Panc1 (cell line): ENCODE measurements around the gene UGT1A8. TPM values are rescaled to one million over a fixed set of nuclear protein-coding genes. Genes with fewer than 3 reads are reported as not detected.

Experiments
- ATAC-seq: fragments of 200-7000 bp; cut with Tn5 transposase; 2 replicates; pipeline ENCODE4 v1.9.1; 2020; ENCODE audit warnings: mild to moderate bottlenecking, moderate library complexity
- BruUV-seq: library from RNA; stranded (reverse); fragments of 400-500 nt; replicated peaks from 2 replicates; lab custom pipeline; 2021; lab: Mats Ljungman, UMichigan
- CTCF ChIA-PET: fragments of 300-600 bp; sonication (Branson Sonifier 250); formaldehyde crosslinking; loops from one replicate; lab custom pipeline; 2022; ENCODE audit warnings: antibody characterized with exemption; lab: Charles Lee
- POLR2A ChIA-PET: fragments of 300-600 bp; sonication (Branson Sonifier 250); formaldehyde crosslinking; loops from one replicate; lab custom pipeline; 2022; ENCODE audit warnings: antibody characterized with exemption; lab: Charles Lee
- DNase-seq: peaks from one replicate; pipeline ENCODE4 v3.0.0-alpha.2; 2010; ENCODE audit warnings: low read depth, low spot score
- H3K27ac ChIP-seq: 2 replicates; pipeline ENCODE4 v1.5.1; 2011; ENCODE audit warnings: mild to moderate bottlenecking, low read length, inconsistent platforms
- H3K27me3 ChIP-seq: fragments of 200-500 bp; sonication (Bioruptor generic); 2 replicates; pipeline ENCODE4 v1.6.0; 2014; ENCODE audit warnings: low read length, inconsistent platforms; ENCODE audit not compliant: control insufficient read depth, insufficient read depth
- H3K36me3 ChIP-seq: fragments of 200-500 bp; sonication (Bioruptor generic); 2 replicates; pipeline ENCODE4 v1.5.1; 2014; ENCODE audit warnings: inconsistent platforms, mild to moderate bottlenecking, low read length, moderate library complexity; ENCODE audit not compliant: control insufficient read depth, insufficient read depth
- H3K4me1 ChIP-seq: 2 replicates; pipeline ENCODE4 v1.5.1; 2011; ENCODE audit warnings: inconsistent platforms, mild to moderate bottlenecking, low read length, moderate library complexity; ENCODE audit not compliant: control insufficient read depth, insufficient read depth
- H3K4me3 ChIP-seq, 2 experiments: 2 replicates each; pipeline ENCODE4 v1.5.1; 2011 to 2012; ENCODE audit warnings: low read depth in 2 of 2, low read length in 2 of 2, mild to moderate bottlenecking in 2 of 2, inconsistent platforms in 1 of 2, moderate library complexity in 1 of 2
- H3K9me3 ChIP-seq: fragments of 200-500 bp; sonication (Bioruptor generic); 2 replicates; pipeline ENCODE4 v1.5.1; 2014; ENCODE audit warnings: low read depth, mild to moderate bottlenecking, inconsistent platforms, low read length, moderate library complexity; ENCODE audit not compliant: control insufficient read depth, insufficient read depth
- POLR2AphosphoS5 ChIP-seq: IDR thresholded peaks from 2 replicates; pipeline ENCODE4 v1.6.1; 2012; ENCODE audit warnings: mild to moderate bottlenecking, low read depth, low read length, moderate library complexity
- SIN3A ChIP-seq: IDR thresholded peaks from 2 replicates; pipeline ENCODE4 v1.6.1; 2012; ENCODE audit warnings: low read depth, mild to moderate bottlenecking, low read length, moderate library complexity, borderline replicate concordance; ENCODE audit not compliant: insufficient read depth
- TCF7L2 ChIP-seq: IDR thresholded peaks from 2 replicates; pipeline ENCODE4 v1.6.1; 2011; ENCODE audit warnings: mild to moderate bottlenecking, low read depth, low read length, inconsistent platforms
- in situ Hi-C: cut with HindIII; loops from 2 replicates; pipeline ENCODE4 v1.10.0; 2016; ENCODE audit warnings: low sequenced_read_pairs, low pct_unique_long_range_greater_than_20kb
- intact Hi-C: fragments of 100-400 bp; cut with micrococcal nuclease; formaldehyde crosslinking; loops from one replicate; pipeline ENCODE4 v1.10.0; 2022; ENCODE audit not compliant: unreplicated experiment
- total RNA-seq: library from RNA; stranded (reverse); gene quantifications from one replicate; pipeline ENCODE4 v1.2.1, GENCODE V29; 2021; ENCODE audit not compliant: unreplicated experiment
- TF ChIP-seq, protein P1 (sequence below): fragments of 450-650 bp; IDR thresholded peaks from 2 replicates; pipeline ENCODE4 v1.5.1; 2017; ENCODE audit warnings: mild to moderate bottlenecking
- TF ChIP-seq, protein P2 (sequence below), 2 experiments: IDR thresholded peaks; 2 replicates each; pipeline ENCODE4 v1.6.1; 2011 to 2012; ENCODE audit warnings: low read depth in 2 of 2, control low read depth in 1 of 2, low read length in 1 of 2, mild to moderate bottlenecking in 1 of 2, moderate library complexity in 1 of 2; ENCODE audit not compliant: insufficient read depth in 1 of 2

Gene UGT1A8
- total RNA-seq, 1 experiment from 2014 or later: 0.15 TPM

DNA sequence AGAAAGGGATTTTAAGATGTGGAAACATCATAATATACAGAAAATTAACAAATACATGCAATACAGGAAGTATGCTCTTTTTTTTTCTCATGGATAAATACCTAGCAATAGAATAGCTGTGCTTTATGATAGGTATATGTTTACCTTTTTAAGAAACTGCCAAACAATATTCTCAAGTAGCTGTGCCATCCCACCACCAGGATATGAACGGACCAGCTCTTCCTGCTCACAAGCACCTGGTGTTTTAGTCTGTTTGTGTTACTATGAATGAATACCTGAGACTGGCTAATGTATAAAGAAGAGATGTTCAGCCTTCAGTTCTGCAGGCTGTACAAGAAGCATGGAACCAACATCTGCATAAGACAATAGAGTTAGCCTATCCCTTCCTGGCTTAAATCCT, 19.9 kb upstream of the UGT1A8 start:
- H3K9me3 ChIP-seq: no peaks in the 10 kb centered on the region
- peaks cover 4% of the 10 kb centered on the region for H3K27me3 ChIP-seq
- TF ChIP-seq, protein P1, sequence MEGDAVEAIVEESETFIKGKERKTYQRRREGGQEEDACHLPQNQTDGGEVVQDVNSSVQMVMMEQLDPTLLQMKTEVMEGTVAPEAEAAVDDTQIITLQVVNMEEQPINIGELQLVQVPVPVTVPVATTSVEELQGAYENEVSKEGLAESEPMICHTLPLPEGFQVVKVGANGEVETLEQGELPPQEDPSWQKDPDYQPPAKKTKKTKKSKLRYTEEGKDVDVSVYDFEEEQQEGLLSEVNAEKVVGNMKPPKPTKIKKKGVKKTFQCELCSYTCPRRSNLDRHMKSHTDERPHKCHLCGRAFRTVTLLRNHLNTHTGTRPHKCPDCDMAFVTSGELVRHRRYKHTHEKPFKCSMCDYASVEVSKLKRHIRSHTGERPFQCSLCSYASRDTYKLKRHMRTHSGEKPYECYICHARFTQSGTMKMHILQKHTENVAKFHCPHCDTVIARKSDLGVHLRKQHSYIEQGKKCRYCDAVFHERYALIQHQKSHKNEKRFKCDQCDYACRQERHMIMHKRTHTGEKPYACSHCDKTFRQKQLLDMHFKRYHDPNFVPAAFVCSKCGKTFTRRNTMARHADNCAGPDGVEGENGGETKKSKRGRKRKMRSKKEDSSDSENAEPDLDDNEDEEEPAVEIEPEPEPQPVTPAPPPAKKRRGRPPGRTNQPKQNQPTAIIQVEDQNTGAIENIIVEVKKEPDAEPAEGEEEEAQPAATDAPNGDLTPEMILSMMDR: no peak
- TF ChIP-seq SIN3A: no peak
- no peak for TF ChIP-seq TCF7L2
- TF ChIP-seq POLR2AphosphoS5: no peak
- TF ChIP-seq, protein P2, sequence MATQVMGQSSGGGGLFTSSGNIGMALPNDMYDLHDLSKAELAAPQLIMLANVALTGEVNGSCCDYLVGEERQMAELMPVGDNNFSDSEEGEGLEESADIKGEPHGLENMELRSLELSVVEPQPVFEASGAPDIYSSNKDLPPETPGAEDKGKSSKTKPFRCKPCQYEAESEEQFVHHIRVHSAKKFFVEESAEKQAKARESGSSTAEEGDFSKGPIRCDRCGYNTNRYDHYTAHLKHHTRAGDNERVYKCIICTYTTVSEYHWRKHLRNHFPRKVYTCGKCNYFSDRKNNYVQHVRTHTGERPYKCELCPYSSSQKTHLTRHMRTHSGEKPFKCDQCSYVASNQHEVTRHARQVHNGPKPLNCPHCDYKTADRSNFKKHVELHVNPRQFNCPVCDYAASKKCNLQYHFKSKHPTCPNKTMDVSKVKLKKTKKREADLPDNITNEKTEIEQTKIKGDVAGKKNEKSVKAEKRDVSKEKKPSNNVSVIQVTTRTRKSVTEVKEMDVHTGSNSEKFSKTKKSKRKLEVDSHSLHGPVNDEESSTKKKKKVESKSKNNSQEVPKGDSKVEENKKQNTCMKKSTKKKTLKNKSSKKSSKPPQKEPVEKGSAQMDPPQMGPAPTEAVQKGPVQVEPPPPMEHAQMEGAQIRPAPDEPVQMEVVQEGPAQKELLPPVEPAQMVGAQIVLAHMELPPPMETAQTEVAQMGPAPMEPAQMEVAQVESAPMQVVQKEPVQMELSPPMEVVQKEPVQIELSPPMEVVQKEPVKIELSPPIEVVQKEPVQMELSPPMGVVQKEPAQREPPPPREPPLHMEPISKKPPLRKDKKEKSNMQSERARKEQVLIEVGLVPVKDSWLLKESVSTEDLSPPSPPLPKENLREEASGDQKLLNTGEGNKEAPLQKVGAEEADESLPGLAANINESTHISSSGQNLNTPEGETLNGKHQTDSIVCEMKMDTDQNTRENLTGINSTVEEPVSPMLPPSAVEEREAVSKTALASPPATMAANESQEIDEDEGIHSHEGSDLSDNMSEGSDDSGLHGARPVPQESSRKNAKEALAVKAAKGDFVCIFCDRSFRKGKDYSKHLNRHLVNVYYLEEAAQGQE (IDR thresholded peaks at IDR 0.05; ENCODE audit: insufficient read depth in 1 of 2, low read depth in 2 of 2, low read length in 1 of 2): no peak
- no peaks in the 10 kb centered on the region for H3K4me1 ChIP-seq
- ChIA-PET POLR2A (no interaction called here), CTCF (no interaction called here)
- ATAC-seq: no peak
- BruUV-seq: no TSS peak
- no peaks in the 10 kb centered on the region for H3K36me3 ChIP-seq
- no peak overlapping the region for H3K27ac ChIP-seq
- no peak overlapping the region for H3K4me3 ChIP-seq
- no peak for DNase-seq
- intact Hi-C loops: no loop called here
- in situ Hi-C loops: no loop called here

DNA sequence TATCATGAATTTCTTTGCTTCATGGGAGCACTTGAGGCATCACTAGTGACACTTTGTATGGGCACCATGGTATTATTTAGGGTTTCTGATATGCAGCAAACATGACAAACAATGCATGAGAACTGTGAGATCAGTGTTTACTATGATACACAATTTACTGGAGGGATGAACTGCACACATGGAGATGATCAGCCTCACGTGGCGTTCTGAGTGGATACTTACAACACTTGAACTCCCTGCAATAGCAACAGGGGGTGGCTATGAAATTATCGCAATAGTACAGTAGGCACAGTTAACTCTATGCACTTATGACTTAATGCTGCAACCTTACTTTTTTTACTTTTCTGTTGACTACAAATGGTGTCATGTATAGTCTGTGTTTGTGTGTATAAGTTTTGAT, 18.5 kb upstream of the UGT1A8 start:
- ATAC-seq (no peak), DNase-seq (no peak)
- POLR2A ChIA-PET: no interaction called here
- TF ChIP-seq, protein P1: no peak
- TF ChIP-seq SIN3A: no peak
- TF ChIP-seq POLR2AphosphoS5: no peak
- no peak for TF ChIP-seq TCF7L2
- TF ChIP-seq, protein P2 (IDR thresholded peaks at IDR 0.05; ENCODE audit: insufficient read depth in 1 of 2, low read depth in 2 of 2, low read length in 1 of 2): no peak
- Histone ChIP-seq H3K4me3 (no peak overlapping the region), H3K27me3 (peaks cover 4% of the 10 kb centered on the region), H3K4me1 (no peaks in the 10 kb centered on the region), H3K27ac (no peak overlapping the region), H3K9me3 (no peaks in the 10 kb centered on the region), H3K36me3 (no peaks in the 10 kb centered on the region)
- in situ Hi-C loops (no loop called here), intact Hi-C loops (no loop called here)
- CTCF ChIA-PET: no interaction called here
- no TSS peak for BruUV-seq
